GM18498 (cell line): ENCODE data around the gene KCNT1.

ENCODE experiments used
- ATAC-seq: cut with Tn5 transposase; IDR thresholded peaks from one replicate; pipeline ENCODE4 v1.9.1; 2021; ENCODE audit warnings: mild to moderate bottlenecking, moderate library complexity; ENCODE audit not compliant: unreplicated experiment

Gene KCNT1

GRCh38 chr9:135840539-135840938 is 138.6 kb downstream of the KCNT1 start:
- ATAC-seq = no peak
